ENCODE data around the gene LATS2. TPM values are rescaled to one million over a fixed set of nuclear protein-coding genes. Genes with fewer than 3 reads are reported as not detected.
"Not testable (repeated sequence)": the region's sequence is repeated elsewhere in the genome, so short reads cannot be mapped to it uniquely, and the experiment has no call there.

LATS2 gene
- total RNA-seq, 2 donors from 2014 or later = 3.7 to 11.3 TPM

DNA sequence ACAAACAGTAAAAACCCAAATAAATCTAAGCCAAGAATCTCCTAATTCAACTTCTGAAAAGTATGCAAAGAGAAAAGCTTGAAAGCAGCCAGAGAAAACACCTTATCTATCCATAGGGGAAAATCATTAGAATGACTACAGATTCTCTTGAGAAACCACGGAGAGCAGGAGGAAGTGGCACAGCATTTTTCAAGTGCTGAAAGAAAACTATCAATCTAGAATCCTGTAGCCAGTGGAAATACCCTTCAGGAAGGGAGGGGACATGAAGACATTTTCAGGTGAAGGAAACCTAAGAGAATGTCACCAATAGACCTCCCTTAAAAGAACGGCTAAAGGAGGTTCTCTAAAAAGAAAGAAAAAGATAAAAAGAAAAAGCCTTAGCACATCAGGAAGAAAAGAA lies 92.6 kb downstream of the LATS2 start:
- intact Hi-C loops (cut with DNase I) = no loop called here
- H3K9me3 ChIP-seq = no peaks in the 10 kb centered on the region
- TF ChIP-seq, protein P1, sequence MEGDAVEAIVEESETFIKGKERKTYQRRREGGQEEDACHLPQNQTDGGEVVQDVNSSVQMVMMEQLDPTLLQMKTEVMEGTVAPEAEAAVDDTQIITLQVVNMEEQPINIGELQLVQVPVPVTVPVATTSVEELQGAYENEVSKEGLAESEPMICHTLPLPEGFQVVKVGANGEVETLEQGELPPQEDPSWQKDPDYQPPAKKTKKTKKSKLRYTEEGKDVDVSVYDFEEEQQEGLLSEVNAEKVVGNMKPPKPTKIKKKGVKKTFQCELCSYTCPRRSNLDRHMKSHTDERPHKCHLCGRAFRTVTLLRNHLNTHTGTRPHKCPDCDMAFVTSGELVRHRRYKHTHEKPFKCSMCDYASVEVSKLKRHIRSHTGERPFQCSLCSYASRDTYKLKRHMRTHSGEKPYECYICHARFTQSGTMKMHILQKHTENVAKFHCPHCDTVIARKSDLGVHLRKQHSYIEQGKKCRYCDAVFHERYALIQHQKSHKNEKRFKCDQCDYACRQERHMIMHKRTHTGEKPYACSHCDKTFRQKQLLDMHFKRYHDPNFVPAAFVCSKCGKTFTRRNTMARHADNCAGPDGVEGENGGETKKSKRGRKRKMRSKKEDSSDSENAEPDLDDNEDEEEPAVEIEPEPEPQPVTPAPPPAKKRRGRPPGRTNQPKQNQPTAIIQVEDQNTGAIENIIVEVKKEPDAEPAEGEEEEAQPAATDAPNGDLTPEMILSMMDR (IDR thresholded peaks at IDR 0.05) = no peak

DNA sequence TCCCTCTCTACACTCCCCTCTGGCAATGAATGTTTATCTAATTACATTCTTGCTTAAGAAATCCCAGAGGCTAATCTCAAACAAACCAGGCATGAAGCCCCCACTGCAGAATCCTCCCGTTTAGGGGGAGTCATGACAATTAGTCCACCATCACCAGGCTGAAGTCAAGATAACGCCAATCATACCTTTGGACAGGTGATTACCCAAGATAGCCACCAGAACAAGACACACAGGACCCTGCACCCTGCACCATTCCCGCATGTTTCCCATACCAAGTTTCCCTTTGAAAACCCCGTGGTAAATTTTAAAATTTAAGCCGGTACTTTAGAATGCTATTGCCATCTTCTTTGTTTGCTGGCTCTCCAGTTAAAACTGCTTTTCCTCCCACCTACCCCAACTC lies 94.0 kb downstream of the LATS2 start:
- Histone ChIP-seq H3K9ac (ENCODE audit: low read depth in 2 of 2, low read length in 2 of 2) (no peak overlapping the region), H3K9me3 (no peaks in the 10 kb centered on the region), H3K4me1 (no peaks in the 10 kb centered on the region), H3K27ac (no peak overlapping the region), H3K4me3 (no peak overlapping the region), H3K27me3 (no peaks in the 10 kb centered on the region), H3K36me3 (no peaks in the 10 kb centered on the region)
- no peak for DNase-seq
- TF ChIP-seq, protein P1 (IDR thresholded peaks at IDR 0.05) = no peak
- intact Hi-C loops (cut with DNase I) = no loop called here

More for the DNA sequence above, 92.6 kb downstream of the LATS2 start:
- H3K27me3 ChIP-seq = no peaks in the 10 kb centered on the region
- no peak for DNase-seq
- no peaks in the 10 kb centered on the region for H3K4me1 ChIP-seq
- H3K4me3 ChIP-seq = no peak overlapping the region
- no peaks in the 10 kb centered on the region for H3K36me3 ChIP-seq
- H3K9ac ChIP-seq (ENCODE audit: low read depth in 2 of 2, low read length in 2 of 2) = no peak overlapping the region
- no peak overlapping the region for H3K27ac ChIP-seq

DNA sequence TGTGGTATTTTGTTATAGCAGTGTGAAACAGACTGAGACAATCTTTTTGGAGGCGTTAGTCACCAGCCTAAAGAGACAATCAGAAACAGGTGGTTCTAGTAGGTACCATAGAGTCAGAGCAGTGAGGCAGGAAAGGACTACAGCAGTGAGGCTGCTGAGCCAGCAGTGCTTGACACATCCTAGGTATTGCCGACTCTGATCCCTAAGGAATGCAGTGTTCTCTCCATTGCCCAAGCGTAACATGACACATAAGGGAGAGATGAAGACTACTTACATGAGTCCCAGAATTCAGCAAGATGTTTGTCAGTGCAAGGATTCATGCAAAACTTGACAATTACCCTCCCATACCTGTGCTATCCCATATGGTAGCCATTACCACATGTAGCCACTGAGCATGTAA lies 96.5 kb downstream of the LATS2 start:
- H3K9me3 ChIP-seq = no peaks in the 10 kb centered on the region
- H3K4me1 ChIP-seq = no peaks in the 10 kb centered on the region
- intact Hi-C loops (cut with DNase I) = no loop called here
- H3K36me3 ChIP-seq = no peaks in the 10 kb centered on the region
- H3K4me3 ChIP-seq = no peak overlapping the region
- H3K9ac ChIP-seq (ENCODE audit: low read depth in 2 of 2, low read length in 2 of 2) = no peak overlapping the region
- DNase-seq = no peak
- TF ChIP-seq, protein P1 (IDR thresholded peaks at IDR 0.05) = no peak
- no peak overlapping the region for H3K27ac ChIP-seq
- H3K27me3 ChIP-seq = no peaks in the 10 kb centered on the region

DNA sequence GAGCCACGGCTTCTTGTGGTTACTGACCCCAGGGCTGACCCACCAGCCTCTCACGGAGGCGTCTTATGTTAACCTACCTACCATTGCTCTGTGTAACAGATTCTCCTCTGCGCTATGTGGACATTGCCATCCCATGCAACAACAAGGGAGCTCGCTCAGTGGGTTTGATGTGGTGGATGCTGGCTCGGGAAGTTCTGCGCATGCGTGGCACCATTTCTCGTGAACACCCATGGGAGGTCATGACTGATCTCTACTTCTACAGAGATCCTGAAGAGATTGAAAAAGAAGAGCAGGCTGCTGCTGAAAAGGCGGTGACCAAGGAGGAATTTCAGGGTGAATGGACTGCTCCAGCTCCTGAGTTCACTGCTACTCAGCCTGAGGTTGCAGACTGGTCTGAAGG lies 99.7 kb downstream of the LATS2 start:
- H3K27ac ChIP-seq; H3K27me3 ChIP-seq; DNase-seq; H3K36me3 ChIP-seq; H3K9me3 ChIP-seq; H3K4me3 ChIP-seq; H3K4me1 ChIP-seq; H3K9ac ChIP-seq (ENCODE audit: low read depth in 2 of 2, low read length in 2 of 2); intact Hi-C loops (cut with DNase I): not testable (repeated sequence)

DNA sequence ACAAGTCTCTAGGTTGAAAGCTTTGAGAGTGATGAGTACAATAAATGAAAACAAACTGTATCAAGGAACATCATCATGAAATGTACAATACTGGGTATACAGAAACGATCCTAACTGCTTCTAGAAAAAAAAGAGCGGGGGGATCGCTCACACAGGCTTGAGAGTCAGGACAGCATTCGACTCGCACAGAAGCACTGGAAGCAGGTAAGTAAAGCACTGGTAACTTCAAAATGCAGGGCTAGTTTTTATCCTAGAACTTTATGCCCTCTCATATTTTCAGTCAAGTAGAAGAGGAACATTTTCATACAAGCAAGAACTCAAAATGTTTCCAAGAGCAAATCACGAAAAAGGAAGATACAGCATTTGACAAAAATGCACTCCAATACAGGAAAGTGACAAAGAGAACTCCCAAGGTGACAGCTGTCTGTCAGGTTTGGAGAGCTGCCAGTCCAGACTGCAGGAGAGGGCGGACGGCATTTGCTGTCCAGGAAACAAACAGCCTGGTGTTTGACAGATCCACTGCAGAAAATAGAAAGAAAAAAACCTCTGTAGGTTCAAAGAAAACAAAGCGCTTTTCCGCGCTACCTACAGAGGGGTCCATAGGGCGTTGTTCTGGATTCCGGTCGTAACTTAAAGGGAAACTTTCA lies 100.6 kb downstream of the LATS2 start:
- Histone ChIP-seq H3K9me3 (no peaks in the 10 kb centered on the region), H3K36me3 (no peaks in the 10 kb centered on the region), H3K4me3 (no peak overlapping the region), H3K4me1 (no peaks in the 10 kb centered on the region), H3K27ac (no peak overlapping the region), H3K9ac (ENCODE audit: low read depth in 2 of 2, low read length in 2 of 2) (peak overlapping the region in 1 of 2 donors; percentile 24), H3K27me3 (no peaks in the 10 kb centered on the region)
- DNase-seq = peak; percentile 29
- intact Hi-C loops (cut with DNase I) = no loop called here
- TF ChIP-seq, protein P1 (IDR thresholded peaks at IDR 0.05) = no peak

DNA sequence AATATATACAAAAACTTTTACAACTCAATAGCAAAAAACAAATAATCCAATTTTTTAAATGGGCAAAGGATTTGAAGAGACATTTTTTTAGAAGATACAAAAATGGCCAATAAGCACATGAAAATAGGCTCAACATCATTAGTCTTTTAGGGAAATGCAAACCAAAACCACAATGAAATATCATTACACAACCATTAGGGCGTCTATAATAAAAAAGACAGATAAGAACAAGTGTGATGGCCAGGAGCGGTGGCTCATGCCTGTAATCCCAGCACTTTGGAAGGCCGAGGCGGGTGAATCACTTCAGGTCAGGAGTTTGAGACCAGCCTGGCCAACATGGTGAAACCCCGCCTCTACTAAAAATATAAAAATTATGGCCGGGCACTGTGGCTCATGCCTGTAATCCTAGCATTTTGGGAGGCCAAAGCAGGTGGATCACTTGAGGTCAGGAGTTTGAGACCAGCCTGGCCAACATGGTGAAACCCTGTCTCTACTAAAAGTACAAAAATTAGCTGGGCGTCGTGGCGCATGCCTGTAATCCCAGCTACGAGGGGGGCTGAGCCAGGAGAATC lies 104.3 kb downstream of the LATS2 start:
- H3K36me3 ChIP-seq; H3K9ac ChIP-seq (ENCODE audit: low read depth in 2 of 2, low read length in 2 of 2); H3K9me3 ChIP-seq; DNase-seq; H3K4me3 ChIP-seq; H3K27ac ChIP-seq; H3K4me1 ChIP-seq; intact Hi-C loops (cut with DNase I); H3K27me3 ChIP-seq: not testable (repeated sequence)
